HG03066 (cell line): Measurements from ENCODE around the gene RALGPS2.
"Not testable (repeated sequence)": the region's sequence is repeated elsewhere in the genome, so short reads cannot be mapped to it uniquely, and the experiment has no call there.

Experiments used
- ATAC-seq: cut with Tn5 transposase; IDR thresholded peaks from one replicate; pipeline ENCODE4 v1.9.1; 2021; ENCODE audit warnings: low read depth; ENCODE audit not compliant: unreplicated experiment

RALGPS2 gene

DNA sequence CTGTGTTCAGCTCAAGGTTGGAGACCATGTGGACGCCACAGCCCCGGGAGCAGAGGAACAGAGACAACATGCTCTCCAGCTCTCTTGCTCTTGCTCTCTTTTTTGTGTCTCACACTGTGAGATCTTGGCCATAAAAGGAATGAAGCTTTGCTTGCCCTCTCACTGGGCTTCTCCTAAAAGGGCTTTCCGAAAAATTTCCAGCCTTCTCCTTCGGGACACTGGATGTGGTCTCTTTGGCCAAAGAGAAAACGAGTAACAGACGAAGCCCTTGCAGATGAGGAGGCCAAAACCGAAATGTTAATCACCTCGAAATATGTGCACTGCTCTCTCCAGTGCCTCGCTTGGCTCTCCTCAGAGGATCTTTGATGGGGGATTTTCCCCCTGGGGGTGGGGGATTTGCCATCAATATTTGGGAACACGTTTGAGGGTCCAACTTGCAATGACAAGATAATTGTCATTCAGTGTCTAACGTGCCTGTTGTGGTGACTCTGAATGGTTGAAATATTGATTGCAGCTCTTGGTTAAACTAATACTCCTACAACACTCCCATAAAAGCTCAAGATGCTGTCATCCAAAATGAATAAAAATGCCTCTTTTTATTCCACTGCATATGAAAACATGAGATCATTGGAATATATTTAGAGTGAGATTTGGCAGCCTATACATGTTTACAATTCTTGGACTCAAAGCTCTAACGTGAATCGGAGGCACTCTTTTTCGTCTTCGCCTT lies 214.5 kb downstream of the RALGPS2 start:
- no peak for ATAC-seq

DNA sequence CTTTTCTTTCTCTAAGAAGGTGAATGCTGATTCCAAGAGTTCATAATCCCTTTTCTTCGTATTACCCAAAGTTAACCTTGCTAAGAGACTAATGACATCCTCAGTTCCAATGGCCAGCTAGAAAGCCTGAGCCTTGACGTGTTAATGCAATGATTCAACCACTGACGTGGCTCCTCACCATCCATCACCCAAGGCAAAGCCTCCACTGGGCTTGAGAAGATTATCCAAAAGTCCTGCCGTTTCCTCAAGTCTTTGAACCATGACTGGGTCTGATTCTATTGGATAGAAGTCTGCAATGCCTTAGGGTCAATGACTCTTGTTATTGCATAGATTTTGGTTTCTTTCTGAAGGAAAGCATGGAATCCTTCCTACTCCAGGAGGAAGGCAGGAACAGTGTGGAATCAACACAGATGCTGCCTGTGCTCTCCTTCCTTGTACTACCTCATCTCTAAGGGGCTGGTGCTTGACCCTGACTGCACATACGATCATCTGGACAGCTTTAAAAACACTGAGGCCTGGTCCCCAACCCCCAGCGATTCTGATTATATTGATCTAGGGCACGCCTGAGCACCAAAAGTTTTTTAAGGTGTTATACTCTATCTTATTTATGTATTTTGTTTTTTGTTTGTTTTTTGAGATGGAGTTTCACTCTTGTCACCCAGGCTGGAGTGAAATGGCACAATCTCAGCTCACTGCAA lies 215.2 kb downstream of the RALGPS2 start:
- no peak for ATAC-seq

DNA sequence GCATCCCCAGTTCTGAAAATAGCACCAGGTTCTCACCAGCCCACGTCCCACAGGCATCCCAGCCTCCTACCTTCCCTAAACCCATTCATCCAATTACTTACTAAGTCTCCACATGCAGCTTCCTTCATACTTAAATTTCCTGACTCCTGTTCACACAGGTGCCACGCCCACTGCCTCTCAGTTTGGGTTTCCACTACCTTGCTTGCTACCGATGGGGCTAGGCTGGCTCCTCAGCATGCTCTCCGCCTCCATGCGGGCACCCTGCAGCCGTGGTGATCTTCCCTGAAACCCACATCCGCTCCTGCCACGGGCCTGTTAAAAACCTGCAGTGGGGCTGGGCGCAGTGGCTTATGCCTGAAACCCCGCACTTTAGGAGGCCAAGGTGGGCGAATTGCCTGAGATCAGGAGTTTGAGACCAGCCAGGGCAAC lies 216.2 kb downstream of the RALGPS2 start:
- no peak for ATAC-seq

DNA sequence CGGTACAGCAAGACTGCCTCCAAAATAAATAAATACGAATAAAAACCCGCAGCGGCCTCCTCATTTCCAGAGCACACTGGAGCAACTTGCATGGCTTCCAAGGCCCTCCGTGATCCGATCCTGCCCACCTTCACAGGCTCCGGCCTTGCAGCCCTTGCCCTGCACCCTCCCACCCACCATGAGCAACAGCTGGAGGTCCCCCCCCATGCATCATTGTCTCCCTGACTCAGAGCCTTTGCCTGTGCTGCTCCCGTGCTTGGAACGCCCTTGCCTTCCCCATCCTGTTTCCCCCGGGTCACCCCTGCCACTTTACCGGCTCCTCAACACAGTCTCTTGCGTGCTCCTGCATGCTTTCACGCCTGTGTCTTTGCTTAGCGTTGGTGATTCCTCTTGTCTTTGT lies 216.8 kb downstream of the RALGPS2 start:
- ATAC-seq: no peak

DNA sequence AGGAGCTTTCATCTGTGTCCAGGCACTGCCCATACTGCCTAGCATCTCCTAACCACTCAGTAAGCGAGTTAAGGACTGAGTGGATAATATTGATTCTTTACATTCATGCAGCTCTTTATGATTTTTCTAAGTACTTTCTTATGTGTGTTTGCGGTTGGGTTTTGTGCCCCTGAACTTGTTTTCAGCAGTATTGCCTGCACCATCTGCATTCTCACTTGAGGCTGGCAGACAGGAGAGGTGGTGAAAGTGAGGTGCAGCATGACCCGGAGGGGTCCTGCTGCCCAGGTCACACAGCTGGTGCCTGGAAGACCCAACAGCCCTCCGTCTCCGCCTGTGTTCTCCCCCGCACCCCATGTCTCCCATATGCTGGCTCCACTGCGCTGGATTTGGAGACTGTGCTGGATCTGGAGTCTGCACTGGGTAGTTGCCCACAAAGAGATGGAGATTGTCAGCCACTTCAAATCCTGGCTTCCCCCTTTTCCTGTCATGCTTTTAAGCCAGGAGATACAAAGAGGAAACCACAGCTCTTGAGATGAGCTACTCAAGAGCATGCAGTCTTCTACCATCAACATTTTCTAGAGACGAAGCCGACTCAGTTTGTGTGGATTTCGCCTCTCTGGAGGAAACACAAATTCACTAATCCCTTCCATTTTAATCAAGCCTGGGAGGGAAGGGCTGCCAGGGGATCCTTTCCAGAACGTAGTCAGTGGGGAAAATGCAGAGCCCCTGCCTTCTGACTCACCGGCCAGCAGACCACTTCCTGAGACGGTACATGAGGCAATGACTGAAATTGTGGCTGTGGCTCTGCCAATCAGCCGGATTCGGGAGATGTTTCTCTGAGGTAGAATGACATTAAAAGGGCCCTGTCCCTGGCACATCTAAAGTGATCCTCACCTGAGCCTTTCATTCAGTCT lies 217.5 kb downstream of the RALGPS2 start:
- ATAC-seq: no peak

DNA sequence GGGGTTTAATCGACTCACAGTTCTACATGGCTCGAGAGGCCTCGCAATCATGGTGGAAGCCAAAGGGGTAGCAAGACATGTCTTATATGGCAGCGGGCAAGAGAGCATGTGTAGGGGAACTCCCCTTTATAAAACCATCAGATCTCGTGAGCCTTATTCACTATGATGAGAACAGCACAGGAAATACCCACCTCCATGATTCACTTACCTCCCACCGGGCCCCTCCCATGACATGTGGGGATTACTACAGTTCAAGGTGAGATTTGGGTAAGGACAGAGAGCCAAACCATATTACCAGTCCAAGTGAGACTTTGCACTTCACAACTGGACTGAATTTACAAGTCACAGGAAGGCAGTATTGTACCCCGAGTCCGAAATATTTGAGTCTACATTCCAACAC lies 219.7 kb downstream of the RALGPS2 start:
- ATAC-seq: no peak

DNA sequence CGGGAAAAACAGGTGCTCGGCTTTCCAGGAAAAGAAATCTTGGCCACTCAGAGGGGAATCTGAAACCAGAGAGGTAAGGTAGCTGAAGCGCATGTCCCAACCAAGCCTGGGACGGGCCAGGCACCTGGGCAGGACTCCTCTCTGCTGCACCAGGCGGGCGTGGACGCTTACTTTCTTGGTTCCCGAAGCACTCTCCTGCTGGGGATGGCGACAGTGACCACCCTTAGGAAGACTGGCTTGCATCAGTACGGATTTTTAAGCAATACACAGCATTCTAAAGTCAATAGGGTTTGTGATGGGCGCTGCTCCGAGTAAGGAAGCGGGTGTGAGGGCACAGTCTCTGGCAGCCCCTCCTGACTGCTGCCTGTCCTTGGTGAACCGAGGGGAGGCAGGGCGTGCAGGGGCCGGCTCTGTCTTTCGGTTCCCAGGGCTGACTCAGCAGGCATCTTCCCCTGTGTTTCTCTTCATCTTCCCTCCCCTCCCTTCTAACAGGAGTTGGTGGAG lies 220.8 kb downstream of the RALGPS2 start:
- no peak for ATAC-seq

DNA sequence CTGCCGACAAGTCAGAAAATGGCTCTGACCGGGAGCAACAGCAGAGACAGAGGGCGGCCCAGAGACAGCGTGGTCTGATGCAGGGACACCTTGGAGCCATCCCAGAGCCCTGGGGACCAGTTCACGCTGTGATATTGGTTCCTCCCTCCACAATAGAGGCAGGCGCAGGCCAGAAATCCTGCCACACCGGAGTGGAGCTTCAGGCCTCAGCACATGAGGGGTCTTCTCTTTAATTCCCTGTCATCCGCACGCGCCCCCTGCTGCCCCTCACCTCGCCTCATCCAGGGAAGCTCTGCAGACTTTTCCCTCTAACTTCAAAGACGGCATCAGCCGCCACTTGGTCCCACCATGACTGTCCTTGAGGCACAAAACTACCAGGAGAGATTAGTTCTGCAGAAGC lies 221.4 kb downstream of the RALGPS2 start:
- no peak for ATAC-seq

DNA sequence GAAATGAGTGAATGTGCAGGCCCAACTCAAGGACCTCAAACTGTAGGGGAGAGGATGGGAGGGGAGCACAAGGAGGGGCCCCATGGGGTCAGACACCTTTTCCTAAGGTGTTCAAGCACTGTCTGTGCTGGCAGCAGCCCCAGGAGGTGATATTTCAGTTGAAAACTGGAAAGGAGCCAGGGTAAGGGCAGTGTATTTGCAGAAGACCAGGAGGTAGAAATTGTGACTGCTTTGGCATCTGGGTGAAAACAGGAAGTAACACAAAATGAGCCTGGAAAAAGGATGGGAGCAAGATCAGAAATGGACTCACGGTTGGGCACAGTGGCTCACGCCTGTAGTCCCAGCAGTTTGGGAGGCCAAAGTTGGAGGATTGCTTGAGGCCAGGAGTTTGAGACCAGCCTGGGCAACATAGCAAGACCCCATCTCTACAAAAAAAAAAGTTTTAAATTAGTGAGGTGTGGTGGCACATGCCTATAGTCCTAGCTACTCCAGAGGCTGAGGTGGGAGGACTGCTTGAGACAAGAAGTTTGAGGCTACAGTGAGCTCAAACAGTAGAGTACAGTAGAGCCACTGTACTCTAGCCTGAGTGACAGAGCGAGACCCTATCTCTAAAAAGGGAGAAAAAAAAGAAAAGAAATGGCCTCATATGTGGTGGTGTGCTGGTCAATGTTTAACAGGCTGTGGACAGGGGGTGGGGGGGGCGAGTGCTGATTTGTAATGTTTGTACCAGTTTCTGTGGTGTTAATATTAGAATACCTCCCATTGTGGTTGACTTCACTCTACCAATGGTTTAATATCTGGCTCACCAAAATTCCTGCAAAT lies 222.0 kb downstream of the RALGPS2 start:
- ATAC-seq: no peak

DNA sequence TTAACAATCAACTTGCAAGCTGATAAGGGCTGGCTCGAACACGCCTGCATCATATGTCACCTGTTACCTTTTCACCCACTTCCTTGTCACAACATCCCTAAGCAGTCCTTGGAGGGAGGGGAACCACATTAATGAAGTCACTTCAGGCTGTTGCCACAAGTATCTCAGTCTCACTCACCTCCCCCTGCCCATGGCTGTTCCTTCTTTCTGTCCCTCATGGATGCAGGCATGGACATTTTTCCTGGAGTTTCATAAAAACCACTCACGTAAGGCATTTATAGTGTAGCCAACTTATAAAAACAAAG lies 222.6 kb downstream of the RALGPS2 start:
- no peak for ATAC-seq

DNA sequence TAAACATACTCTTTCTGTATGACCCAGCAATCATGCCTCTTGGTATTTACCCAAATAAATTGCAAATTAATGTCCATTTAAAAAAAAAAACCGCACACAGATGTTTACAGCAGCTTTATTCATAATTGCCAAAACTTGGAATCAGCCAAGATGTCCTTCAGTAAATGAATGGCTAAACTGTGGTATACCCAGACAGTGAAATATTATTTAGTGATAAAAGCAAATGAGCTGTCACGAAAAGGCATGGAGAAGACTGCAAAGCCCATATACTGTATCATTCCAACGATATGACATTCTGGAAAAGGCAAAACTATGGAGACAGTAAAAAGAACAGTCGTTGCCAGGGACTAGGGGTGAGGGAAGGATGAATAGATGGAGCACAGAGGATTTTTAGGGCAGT lies 223.6 kb downstream of the RALGPS2 start:
- no peak for ATAC-seq

DNA sequence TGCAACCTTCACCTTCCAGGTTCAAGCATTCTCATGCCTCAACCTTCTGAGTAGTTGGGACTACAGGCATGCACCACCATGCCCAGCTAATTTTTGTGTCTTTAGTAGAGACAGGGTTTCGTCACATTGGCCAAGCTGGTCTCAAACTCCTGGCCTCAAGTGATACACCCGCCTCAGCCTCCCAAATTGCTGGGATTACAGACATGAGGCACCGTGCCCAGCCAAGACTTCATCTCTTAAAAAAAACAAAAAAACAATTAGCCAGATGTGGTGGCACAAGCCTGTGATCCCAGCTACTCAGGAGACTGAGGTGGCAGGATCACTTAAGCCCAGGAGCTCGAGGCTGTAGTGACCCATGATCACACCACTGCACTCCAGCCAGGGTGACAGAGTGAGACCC lies 224.8 kb downstream of the RALGPS2 start:
- ATAC-seq: not testable (repeated sequence)

DNA sequence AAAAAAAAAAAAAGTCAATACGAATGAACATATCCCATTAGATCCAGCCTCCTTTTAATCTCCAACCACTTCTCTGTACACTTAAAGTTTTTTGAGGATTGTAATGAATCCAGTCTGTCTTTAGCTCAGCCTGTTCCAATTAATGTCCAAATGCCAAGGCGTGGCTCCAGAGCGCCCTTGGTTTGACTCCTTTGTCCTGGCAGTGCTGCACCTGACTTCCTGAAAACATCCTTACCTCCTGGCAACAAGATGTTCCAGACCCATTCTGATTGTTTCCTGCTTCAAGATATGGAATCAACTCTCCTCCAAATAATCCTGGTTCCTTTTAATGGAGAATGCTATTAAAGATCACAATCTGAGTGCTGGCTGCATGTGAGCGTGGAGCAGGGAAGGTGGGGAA lies 226.6 kb downstream of the RALGPS2 start:
- ATAC-seq: no peak

DNA sequence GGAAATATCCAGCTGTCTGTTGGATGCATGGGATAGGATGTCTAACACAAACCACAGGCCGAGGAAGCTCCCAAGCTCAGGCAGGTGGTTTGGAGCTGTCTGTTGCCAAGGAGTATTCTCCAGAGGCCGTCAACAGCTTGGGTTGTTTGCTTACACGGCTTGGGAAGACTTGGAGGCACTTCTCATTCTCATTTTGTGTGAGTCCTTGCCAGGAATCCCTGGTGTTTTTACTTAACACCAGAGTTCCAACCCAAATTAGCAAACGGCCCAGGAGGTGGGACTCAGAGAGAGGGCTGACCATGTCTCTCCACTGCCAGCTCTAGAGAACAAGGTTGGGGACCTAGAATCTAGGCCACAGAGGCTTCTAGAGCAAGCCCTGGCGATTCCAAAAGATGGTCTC lies 228.0 kb downstream of the RALGPS2 start:
- ATAC-seq: no peak

DNA sequence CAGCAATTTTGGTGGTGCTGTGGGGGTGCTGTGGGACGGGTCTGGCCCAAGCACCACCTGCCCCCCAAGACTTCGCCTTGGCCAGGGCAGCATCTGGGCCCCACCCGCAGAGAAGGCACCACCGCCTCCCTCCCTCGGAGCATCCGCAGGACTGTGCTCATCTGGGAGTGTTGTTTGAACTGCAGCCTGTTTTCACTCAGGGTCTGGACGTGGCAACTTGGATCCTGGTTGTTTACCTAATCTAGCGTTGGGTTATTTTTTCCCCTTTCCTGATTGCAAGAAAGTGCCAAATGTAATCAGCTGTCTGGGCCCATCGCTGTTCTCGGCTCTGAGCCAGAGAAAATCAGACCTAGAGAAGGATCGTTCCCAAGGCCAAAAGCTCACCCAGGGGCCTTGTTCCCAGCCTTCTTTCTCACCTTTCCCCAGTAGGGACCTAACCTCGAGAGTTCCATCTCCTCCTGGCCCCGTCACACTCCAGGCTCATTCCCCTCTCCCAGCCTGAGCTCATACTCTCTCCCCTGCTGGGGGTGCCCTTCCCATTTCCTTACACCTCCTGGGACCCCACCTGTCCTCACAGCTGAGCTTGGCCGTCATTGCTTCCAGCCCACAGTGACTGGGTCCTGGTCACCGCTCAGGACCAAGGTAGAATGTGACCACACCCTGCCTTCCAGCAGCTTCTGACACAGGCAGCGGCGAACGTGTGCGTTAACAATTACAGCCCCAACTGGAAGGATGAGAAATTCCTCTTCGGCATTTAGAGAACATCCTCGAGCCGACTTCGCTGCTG lies 228.7 kb downstream of the RALGPS2 start:
- ATAC-seq: no peak

DNA sequence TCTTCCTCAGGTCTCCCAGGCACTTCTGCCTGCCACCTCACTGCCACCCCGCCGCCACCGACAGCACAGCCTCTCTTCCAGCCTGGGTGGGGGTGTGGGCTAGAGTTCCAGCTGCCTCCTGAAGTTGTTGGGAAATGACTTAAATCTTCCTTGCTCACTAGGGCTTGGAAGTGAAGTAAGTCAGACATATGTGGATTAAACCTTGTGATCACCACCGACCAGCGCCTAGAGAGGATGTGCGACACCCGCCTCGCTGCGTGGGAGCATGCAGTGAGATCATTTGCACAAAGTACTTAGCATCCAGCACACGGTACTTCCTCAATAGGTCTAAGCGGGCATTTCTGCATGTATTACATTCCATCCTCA lies 229.3 kb downstream of the RALGPS2 start:
- ATAC-seq: no peak

DNA sequence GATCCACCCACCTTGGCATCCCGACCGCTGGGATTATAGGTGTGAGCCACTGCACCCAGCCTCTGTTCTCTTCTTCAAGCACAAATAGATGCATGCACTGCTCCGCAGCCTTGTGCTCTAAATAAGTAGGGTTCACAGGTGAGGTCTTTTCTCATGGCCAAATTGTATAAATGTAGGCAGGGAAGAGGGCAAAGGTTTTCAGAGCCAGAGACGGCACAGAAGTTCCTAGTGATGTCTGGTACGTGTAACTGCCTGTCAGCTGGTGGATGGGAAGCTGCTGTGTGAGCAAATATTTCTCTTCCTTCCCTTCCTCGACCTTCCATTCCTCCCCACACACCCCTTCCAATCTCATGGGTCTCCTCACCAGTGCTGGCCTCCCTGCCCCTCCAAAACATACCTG lies 229.9 kb downstream of the RALGPS2 start:
- ATAC-seq: no peak

DNA sequence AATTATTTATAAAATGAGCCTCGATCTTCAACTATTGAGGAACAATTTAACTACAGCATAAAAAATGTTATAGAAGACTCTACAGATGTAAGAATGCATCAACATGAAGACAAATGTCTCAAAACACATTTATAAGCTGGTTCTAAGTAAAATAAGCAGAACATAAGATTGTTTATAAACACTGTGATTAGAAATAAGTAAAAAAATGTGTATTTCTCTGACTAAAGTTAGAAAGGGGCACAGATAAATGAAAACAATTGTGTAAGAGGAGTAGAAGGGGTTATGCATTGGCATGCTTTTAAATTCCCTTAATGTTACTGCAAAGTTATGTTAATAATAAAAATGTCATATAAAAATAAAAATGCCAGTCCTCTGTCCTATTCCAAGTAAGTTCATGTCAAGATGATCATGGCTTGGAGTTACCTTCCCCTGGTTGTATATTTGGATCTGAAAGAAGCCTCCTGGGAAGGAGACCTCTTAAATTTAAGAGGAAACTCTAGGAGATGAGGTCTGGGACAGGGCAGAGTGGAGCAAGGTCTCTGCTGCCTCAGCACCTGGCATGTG lies 230.4 kb downstream of the RALGPS2 start:
- no peak for ATAC-seq

DNA sequence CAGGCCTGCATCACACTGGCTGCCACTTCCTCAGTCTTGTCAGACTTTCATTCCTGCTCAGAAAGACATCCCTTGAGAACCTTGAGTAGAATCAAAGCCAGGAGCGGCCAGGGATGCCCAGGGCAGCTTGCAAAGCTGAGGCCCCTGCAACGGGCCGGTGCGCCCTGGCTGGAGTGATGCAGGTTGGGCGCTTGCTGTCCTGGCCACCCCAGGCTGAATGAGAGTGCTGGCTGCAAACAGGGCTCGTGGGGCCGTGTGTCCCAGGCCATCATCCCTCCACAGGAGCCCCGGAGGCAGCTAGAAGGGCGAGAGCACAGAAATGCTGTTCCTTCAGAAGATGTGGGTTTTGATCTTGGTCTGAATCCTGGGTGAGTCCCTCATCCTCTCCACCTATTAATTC lies 233.4 kb downstream of the RALGPS2 start:
- ATAC-seq: no peak
